Motor neuron (in vitro differentiated cells): ENCODE measurements around the gene LRRC55. TPM values are rescaled to one million over a fixed set of nuclear protein-coding genes. Genes with fewer than 3 reads are reported as not detected.
"Not testable (repeated sequence)": the region's sequence is repeated elsewhere in the genome, so short reads cannot be mapped to it uniquely, and the experiment has no call there.

Experiments
- ATAC-seq, 8 experiments: fragments of 200-7000 bp; cut with Tn5 transposase; replicated peaks in 6 of 8; 2 replicates each; pipeline ENCODE4 v1.8.0; 2021; ENCODE audit warnings: mild to moderate bottlenecking in 8 of 8, moderate library complexity in 8 of 8
- H3K27ac ChIP-seq, 2 donors: fragments of 250-450 bp; sonication (Bioruptor Pico); 2 replicates each; pipeline ENCODE4 v1.9.0; 2021; ENCODE audit warnings: antibody characterized with exemption in 2 of 2, mild to moderate bottlenecking in 2 of 2, moderate library complexity in 1 of 2
- H3K4me1 ChIP-seq, 2 donors: fragments of 250-450 bp; sonication (Bioruptor Pico); replicated peaks in 1 of 2; 2 replicates each; pipeline ENCODE4 v1.6.1; 2021; ENCODE audit warnings: antibody characterized with exemption in 2 of 2, mild to moderate bottlenecking in 2 of 2, moderate library complexity in 1 of 2
- H3K4me3 ChIP-seq, 5 donors: fragments of 250-450 bp; sonication (Bioruptor Pico); 2 replicates each; pipeline ENCODE4 v1.9.0; 2021; ENCODE audit warnings: antibody characterized with exemption in 5 of 5, mild to moderate bottlenecking in 5 of 5, moderate library complexity in 4 of 5
- WGBS, 10 experiments: fragments of 450-650 bp; shearing (Covaris generic); methylation state at CpG; one replicate each; pipeline ENCODE4 v1.0.0; 2022; 5-methylcytosine and 5-hydroxymethylcytosine counted together
- in situ Hi-C, 9 experiments: fragments of 400-800 bp; cut with MboI; loops; one replicate each; pipeline ENCODE4 v1.15.0; 2021; ENCODE audit warnings: low sequenced_read_pairs in 9 of 9, low pct_unique_long_range_greater_than_20kb in 2 of 9; ENCODE audit not compliant: unreplicated experiment in 9 of 9
- total RNA-seq, 8 experiments: library from RNA; unstranded; fragments of 300-600 nt; gene quantifications; 2 replicates each; pipeline versions ENCODE4 v1.2.3 to v1.2.4, GENCODE V29; 2022

The LRRC55 gene
- total RNA-seq, 8 experiments from 2014 or later: 0.10 to 12.4 (median 5.7) TPM

GRCh38 chr11:57163160-57163868 is 18.4 kb upstream of the LRRC55 start:
- in situ Hi-C loops: loop anchor here in 1 of 9 experiments (25.0 kb wide), 1 partner anchor 149 kb away; the partner anchor contains the start of gene TNKS1BP1
- Histone ChIP-seq H3K4me3 (no peak overlapping the region), H3K4me1 (peaks cover 2 to 6% of the 10 kb centered on the region in 2 donors), H3K27ac (no peak overlapping the region)
- WGBS, 10 experiments: 40 to 94% (median 76%) methylated on average over 1 to 5 of the region's 6 CpGs; no CpG with 5 or more reads in 3 of the 10 experiments
- ATAC-seq: no peak

DNA sequence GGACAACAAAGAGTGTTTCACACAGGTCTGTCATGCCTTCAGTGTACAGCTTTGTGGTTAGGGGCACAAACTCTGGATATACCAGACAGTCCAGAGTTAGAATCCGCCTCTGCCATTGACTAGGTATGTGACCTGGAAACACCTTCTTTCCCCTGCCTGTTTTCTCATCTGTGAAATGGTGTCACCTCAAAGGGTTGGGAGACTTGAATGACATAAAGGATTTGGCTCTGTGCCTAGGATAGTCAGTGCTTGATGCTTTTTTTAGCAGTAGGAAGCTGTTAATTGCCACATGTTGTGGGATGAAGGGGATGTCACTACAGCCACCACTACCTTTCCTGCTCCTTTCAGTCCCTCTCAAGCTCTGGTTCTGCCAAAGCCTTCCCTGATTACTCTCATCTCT is 17.4 kb upstream of the LRRC55 start:
- H3K27ac ChIP-seq: no peak overlapping the region
- ATAC-seq: no peak
- 40 to 100% (median 100%) methylated on average over 1 of the region's 1 CpG; no CpG with 5 or more reads in 6 of the 10 experiments for WGBS, 10 experiments
- peaks cover 2 to 6% of the 10 kb centered on the region in 2 donors for H3K4me1 ChIP-seq
- H3K4me3 ChIP-seq: no peak overlapping the region
- in situ Hi-C loops: loop anchor here in 1 of 9 experiments (25.0 kb wide), 1 partner anchor 148 kb away; the partner anchor contains the start of gene TNKS1BP1

- in situ Hi-C loops: loop anchor here in 1 of 9 experiments (25.0 kb wide), 1 partner anchor 145 kb away; the partner anchor contains the start of gene TNKS1BP1
- H3K4me3 ChIP-seq: no peak overlapping the region
- H3K27ac ChIP-seq: no peak overlapping the region
- WGBS, 10 experiments: 0 to 86% (median 68%) methylated on average over 1 to 2 of the region's 2 CpGs; no CpG with 5 or more reads in 4 of the 10 experiments
- H3K4me1 ChIP-seq: peaks cover 0 to 6% of the 10 kb centered on the region in 2 donors
- no peak for ATAC-seq
Observed at GRCh38 chr11:57167125-57167846, 14.5 kb upstream of the LRRC55 start.

DNA sequence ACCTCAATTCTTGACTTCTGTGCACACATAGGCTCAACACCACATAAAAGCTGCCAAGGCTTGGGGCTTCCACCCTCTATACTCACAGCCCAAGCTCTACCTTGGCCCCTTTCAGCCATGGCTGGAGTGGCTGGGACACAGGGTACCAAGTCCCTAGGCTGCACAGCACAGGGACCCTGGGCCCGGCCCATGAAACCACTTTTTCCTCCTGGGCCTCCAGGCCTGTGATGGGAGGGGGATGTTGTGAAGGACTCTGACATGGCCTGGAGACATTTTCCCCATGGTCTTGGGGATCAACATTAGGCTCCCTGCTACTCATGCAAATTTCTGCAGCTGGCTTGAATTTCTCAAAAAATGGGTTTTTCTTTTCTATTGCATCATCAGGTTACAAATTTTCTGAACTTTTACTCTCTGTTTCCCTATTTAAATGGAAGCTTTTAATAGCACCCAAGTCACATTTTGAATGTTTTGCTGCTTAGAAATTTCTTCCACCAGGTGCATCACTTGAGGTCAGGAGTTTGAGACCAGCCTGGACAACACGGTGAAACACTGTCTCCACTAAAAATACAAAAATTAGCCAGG is 11.9 kb upstream of the LRRC55 start:
- H3K27ac ChIP-seq, H3K4me1 ChIP-seq, H3K4me3 ChIP-seq, ATAC-seq: not testable (repeated sequence)
- in situ Hi-C loops: loop anchor here in 1 of 9 experiments (25.0 kb wide), 1 partner anchor 142 kb away; the partner anchor contains the start of gene TNKS1BP1
- 0 to 100% (median 63%) methylated on average over 1 to 2 of the region's 2 CpGs; no CpG with 5 or more reads in 1 of the 10 experiments for WGBS, 10 experiments

DNA sequence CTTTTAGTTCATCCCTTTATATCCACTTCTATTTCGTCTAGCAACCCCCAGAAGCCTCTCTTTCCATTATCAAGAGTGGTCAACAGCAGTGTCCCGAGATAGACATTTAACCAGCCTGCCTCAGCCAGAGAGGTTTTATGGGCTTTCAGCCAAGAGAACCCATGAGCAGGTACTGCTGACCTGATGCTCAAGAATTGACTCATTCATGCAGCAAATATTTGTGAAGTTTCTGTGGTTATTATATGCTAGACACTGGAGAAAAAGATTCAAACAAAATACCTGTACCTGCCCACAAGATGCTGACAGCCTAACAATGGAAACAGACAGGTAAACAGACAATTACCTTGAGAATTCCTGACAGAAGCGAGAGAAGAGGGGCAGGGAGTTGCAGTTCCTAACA is 9.7 kb upstream of the LRRC55 start:
- in situ Hi-C loops: loop anchor here in 1 of 9 experiments (25.0 kb wide), 1 partner anchor 140 kb away; the partner anchor contains the start of gene TNKS1BP1
- ATAC-seq: no peak
- Histone ChIP-seq H3K4me1 (peaks cover 0 to 6% of the 10 kb centered on the region in 2 donors), H3K27ac (no peak overlapping the region), H3K4me3 (no peak overlapping the region)
- WGBS, 10 experiments: 0 to 100% (median 60%) methylated on average over 1 to 3 of the region's 3 CpGs; no CpG with 5 or more reads in 1 of the 10 experiments

GRCh38 chr11:57174656-57175055 is 7.1 kb upstream of the LRRC55 start:
- Histone ChIP-seq H3K4me3 (no peak overlapping the region), H3K27ac (no peak overlapping the region), H3K4me1 (peaks cover 7 to 16% of the 10 kb centered on the region in 2 donors)
- in situ Hi-C loops: loop anchor here in 1 of 9 experiments (25.0 kb wide), 1 partner anchor 138 kb away; the partner anchor contains the start of gene TNKS1BP1
- ATAC-seq: no peak
- WGBS, 10 experiments: 77 to 100% (median 92%) methylated on average over 1 to 3 of the region's 5 CpGs; no CpG with 5 or more reads in 4 of the 10 experiments

DNA sequence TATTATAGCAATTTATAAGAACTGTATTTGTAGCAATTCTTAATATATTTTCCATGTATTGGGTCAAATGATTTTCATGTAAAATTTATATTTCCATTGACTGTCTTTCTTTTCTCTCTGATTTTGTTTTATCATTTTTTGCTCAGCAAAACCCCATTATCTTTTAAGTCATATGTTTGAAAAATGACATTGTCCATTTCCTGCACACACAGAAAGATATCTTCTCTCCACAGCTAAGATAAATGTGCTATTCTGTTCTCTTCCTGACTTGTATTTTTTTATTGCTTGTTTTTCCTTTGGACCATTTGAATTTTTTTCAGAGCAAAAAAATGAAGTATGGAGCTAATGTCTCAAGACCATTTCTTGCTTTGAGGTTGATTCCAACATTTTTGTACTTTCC is 6.3 kb upstream of the LRRC55 start:
- no peak for ATAC-seq
- peaks cover 14 to 23% of the 10 kb centered on the region in 2 donors for H3K4me1 ChIP-seq
- no peak overlapping the region for H3K27ac ChIP-seq
- no peak overlapping the region for H3K4me3 ChIP-seq
- in situ Hi-C loops: no loop called here

- H3K27ac ChIP-seq: no peak overlapping the region
- 40 to 90% (median 69%) methylated on average over 2 of the region's 2 CpGs; no CpG with 5 or more reads in 1 of the 10 experiments for WGBS, 10 experiments
- ATAC-seq: no peak
- in situ Hi-C loops: no loop called here
- H3K4me1 ChIP-seq: peaks cover 38 to 46% of the 10 kb centered on the region in 2 donors
- H3K4me3 ChIP-seq: no peak overlapping the region
Observed at GRCh38 chr11:57178334-57178733, 3.4 kb upstream of the LRRC55 start.

DNA sequence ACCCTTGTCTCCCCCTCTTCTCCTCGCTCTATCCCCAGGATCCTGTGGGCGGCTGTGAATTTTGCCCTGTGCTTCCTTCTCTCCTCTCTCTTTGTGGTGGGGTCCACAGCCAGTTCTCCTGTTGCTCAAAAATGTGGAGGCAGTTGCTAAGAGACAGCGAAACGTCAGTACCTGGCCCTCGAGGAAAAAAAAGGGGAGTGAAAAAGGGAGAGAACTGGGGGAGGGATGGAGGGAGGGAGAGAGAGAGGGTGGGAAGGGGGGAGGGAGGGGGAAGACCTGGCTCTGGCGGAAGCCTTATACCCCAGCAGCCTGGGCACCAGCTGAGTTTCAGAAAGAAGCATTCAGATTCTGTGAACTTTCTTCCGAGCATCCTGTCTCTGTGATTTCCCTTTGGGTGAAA is 2.1 kb upstream of the LRRC55 start:
- in situ Hi-C loops: no loop called here
- peak overlapping the region; percentile 79 to 87 for H3K27ac ChIP-seq
- WGBS, 10 experiments: 65 to 100% (median 90%) methylated on average over 1 to 4 of the region's 7 CpGs; no CpG with 5 or more reads in 6 of the 10 experiments
- peak in 4 of 8 experiments; percentile 34 to 49 (median 46) for ATAC-seq
- peak overlapping the region; percentile 15 to 32 (median 22) for H3K4me3 ChIP-seq
- peaks cover 47 to 53% of the 10 kb centered on the region in 2 donors for H3K4me1 ChIP-seq

GRCh38 chr11:57180081-57180561 is 1.6 kb upstream of the LRRC55 start:
- Histone ChIP-seq H3K27ac (peak overlapping the region; percentile 79 to 87), H3K4me1 (peaks cover 48 to 56% of the 10 kb centered on the region in 2 donors), H3K4me3 (peak overlapping the region; percentile 15 to 32 (median 22))
- in situ Hi-C loops: no loop called here
- ATAC-seq: peak in 5 of 8 experiments; percentile 94 to 96 (median 95)
- WGBS, 10 experiments: 0% methylated on average over 2 of the region's 24 CpGs; no CpG with 5 or more reads in 8 of the 10 experiments

DNA sequence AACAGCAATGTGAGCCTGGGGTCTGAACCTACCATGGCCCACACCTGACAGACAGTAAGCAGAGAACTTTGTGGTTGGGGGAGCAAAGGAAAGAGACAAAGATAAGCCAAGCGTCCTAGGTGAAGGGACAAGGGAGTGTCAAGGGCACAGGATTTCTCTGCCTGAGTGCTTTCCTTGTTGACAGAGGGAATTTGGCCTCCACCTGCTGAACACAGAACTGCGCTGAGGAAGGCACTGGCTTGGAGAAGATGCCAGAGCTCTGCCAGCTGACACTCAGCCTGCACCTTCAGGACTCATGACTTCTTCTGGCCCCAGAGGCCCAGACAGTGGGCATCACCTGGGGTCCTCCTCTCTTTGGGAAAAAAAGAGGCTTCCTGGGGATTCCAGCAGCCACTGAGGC is 789 bp upstream of the LRRC55 start:
- Histone ChIP-seq H3K4me1 (peaks cover 48 to 56% of the 10 kb centered on the region in 2 donors), H3K27ac (peak overlapping the region; percentile 79 to 87), H3K4me3 (peak overlapping the region in 4 of 5 donors; percentile 15 to 32 (median 24))
- ATAC-seq: no peak
- in situ Hi-C loops: no loop called here
- WGBS, 10 experiments: 43 to 100% (median 71%) methylated on average over 1 to 2 of the region's 2 CpGs; no CpG with 5 or more reads in 4 of the 10 experiments

GRCh38 chr11:57182896-57183295 is 1.1 kb downstream of the LRRC55 start:
- Histone ChIP-seq H3K27ac (no peak overlapping the region), H3K4me1 (peaks cover 48 to 56% of the 10 kb centered on the region in 2 donors), H3K4me3 (no peak overlapping the region)
- in situ Hi-C loops: no loop called here
- ATAC-seq: no peak
- 33 to 100% (median 83%) methylated on average over 1 to 3 of the region's 3 CpGs; no CpG with 5 or more reads in 1 of the 10 experiments for whole genome bisulfite sequencing, 10 experiments
